ENCODE measurements around the gene SEMA6A.

SEMA6A gene

GRCh38 chr5:116436674-116437350 lies 137.8 kb downstream of the SEMA6A start:
- peak; percentile 48 for DNase-seq

- DNase-seq, result peak; percentile 34
Measured at GRCh38 chr5:116428966-116429365, 145.7 kb downstream of the SEMA6A start.

GRCh38 chr5:116428413-116428812 lies 146.2 kb downstream of the SEMA6A start:
- peak; percentile 41 for DNase-seq

GRCh38 chr5:116424951-116425350 lies 149.7 kb downstream of the SEMA6A start:
- peak; percentile 65 for DNase-seq

GRCh38 chr5:116424258-116424615 lies 150.4 kb downstream of the SEMA6A start:
- DNase-seq, result no peak

GRCh38 chr5:116423587-116424257 lies 150.9 kb downstream of the SEMA6A start:
- DNase-seq, result peak; percentile 52

GRCh38 chr5:116423141-116423540 lies 151.5 kb downstream of the SEMA6A start:
- DNase-seq, result peak; percentile 79

GRCh38 chr5:116421080-116421629 lies 153.5 kb downstream of the SEMA6A start:
- DNase-seq, result no peak

- DNase-seq, result no peak
Measured at GRCh38 chr5:116420540-116420939, 154.1 kb downstream of the SEMA6A start.

- DNase-seq, result no peak
Measured at GRCh38 chr5:116419258-116419657, 155.4 kb downstream of the SEMA6A start.

- DNase-seq, result no peak
Measured at GRCh38 chr5:116418774-116419173, 155.8 kb downstream of the SEMA6A start.

GRCh38 chr5:116418016-116418415 lies 156.6 kb downstream of the SEMA6A start:
- DNase-seq, result no peak

- DNase-seq, result no peak
Measured at GRCh38 chr5:116415989-116416388, 158.6 kb downstream of the SEMA6A start.

- no peak for DNase-seq
Measured at GRCh38 chr5:116415182-116415581, 159.4 kb downstream of the SEMA6A start.

- no peak for DNase-seq
Measured at GRCh38 chr5:116411101-116411571, 163.5 kb downstream of the SEMA6A start.

- DNase-seq, result peak; percentile 45
Measured at GRCh38 chr5:116410336-116410890, 164.2 kb downstream of the SEMA6A start.

- DNase-seq, result peak; percentile 45
Measured at GRCh38 chr5:116409591-116410296, 164.9 kb downstream of the SEMA6A start.

GRCh38 chr5:116406306-116407041 lies 168.1 kb downstream of the SEMA6A start:
- no peak for DNase-seq

- no peak for DNase-seq
Measured at GRCh38 chr5:116404792-116405191, 169.8 kb downstream of the SEMA6A start.

GRCh38 chr5:116404016-116404415 lies 170.6 kb downstream of the SEMA6A start:
- peak; percentile 67 for DNase-seq

- no peak for DNase-seq
Measured at GRCh38 chr5:116402235-116402634, 172.4 kb downstream of the SEMA6A start.

- no peak for DNase-seq
Measured at GRCh38 chr5:116401576-116401975, 173.0 kb downstream of the SEMA6A start.
